WTC11 (cell line): ENCODE measurements around the gene TRIM29. TPM values are rescaled to one million over a fixed set of nuclear protein-coding genes. Genes with fewer than 3 reads are reported as not detected.
A peak's percentile ranks its signal among the peaks of the same experiment; 100 is the strongest.

ENCODE experiments used
- ATAC-seq: fragments of 200-7000 bp; cut with Tn5 transposase; 2 replicates; pipeline ENCODE4 v1.10.0; 2021; ENCODE audit warnings: mild to moderate bottlenecking, moderate library complexity
- CTCF ChIA-PET: fragments of 300-600 bp; sonication (Branson Sonifier 250); formaldehyde crosslinking; loops from one replicate; lab custom pipeline; 2021; ENCODE audit warnings: antibody characterized with exemption; lab: Charles Lee
- POLR2A ChIA-PET: fragments of 350-600 bp; sonication (Branson Sonifier 250); formaldehyde crosslinking; loops from one replicate; lab custom pipeline; 2021; ENCODE audit warnings: antibody characterized with exemption; lab: Charles Lee
- DNase-seq: peaks from one replicate; pipeline ENCODE4 v3.0.0; 2021; ENCODE audit warnings: low spot score
- H3K27ac Mint-ChIP-seq: 2 replicates; pipeline ENCODE4 v1.8.0; 2021; ENCODE audit warnings: mixed read lengths
- H3K27me3 Mint-ChIP-seq: 2 replicates; pipeline ENCODE4 v1.8.0; 2021; ENCODE audit warnings: low read depth, mild to moderate bottlenecking, moderate library complexity, mixed read lengths
- H3K36me3 Mint-ChIP-seq: 2 replicates; pipeline ENCODE4 v1.8.0; 2021; ENCODE audit warnings: mixed read lengths
- H3K4me1 Mint-ChIP-seq: 2 replicates; pipeline ENCODE4 v1.8.0; 2022; ENCODE audit warnings: mixed read lengths
- H3K4me3 Mint-ChIP-seq: 2 replicates; pipeline ENCODE4 v1.8.0; 2021; ENCODE audit warnings: mild to moderate bottlenecking, moderate library complexity, mixed read lengths
- H3K9me3 Mint-ChIP-seq: 2 replicates; pipeline ENCODE4 v1.8.0; 2021; ENCODE audit warnings: mixed read lengths
- CTCF ChIP-seq: fragments of 200-600 bp; IDR thresholded peaks from 2 replicates; pipeline ENCODE4 v1.8.0; 2022; ENCODE audit warnings: antibody characterized with exemption
- ERG ChIP-seq: fragments of 250-450 bp; sonication (Bioruptor Pico); IDR thresholded peaks from 2 replicates; pipeline ENCODE4 v1.8.0; 2021; ENCODE audit warnings: mild to moderate bottlenecking
- ETV6 ChIP-seq: sonication (generic); formaldehyde crosslinking; IDR thresholded peaks from 2 replicates; pipeline ENCODE4 v1.8.1; 2022; ENCODE audit warnings: mild to moderate bottlenecking, missing genetic modification reagents
- GABPB1 ChIP-seq: sonication (generic); formaldehyde crosslinking; IDR thresholded peaks from 2 replicates; pipeline ENCODE4 v1.8.1; 2023; ENCODE audit warnings: mild to moderate bottlenecking, missing genetic modification reagents
- HMGXB4 ChIP-seq: sonication (generic); formaldehyde crosslinking; IDR thresholded peaks from 2 replicates; pipeline ENCODE4 v1.8.1; 2023; ENCODE audit warnings: mild to moderate bottlenecking, moderate library complexity, missing genetic modification reagents
- MLX ChIP-seq: sonication (generic); formaldehyde crosslinking; IDR thresholded peaks from 2 replicates; pipeline ENCODE4 v1.8.1; 2023; ENCODE audit warnings: mild to moderate bottlenecking, missing genetic modification reagents, moderate library complexity
- NFYB ChIP-seq: sonication (generic); formaldehyde crosslinking; conservative IDR thresholded peaks from 2 replicates; pipeline ENCODE4 v1.8.0; 2022; ENCODE audit warnings: low read depth, missing genetic modification reagents
- NR1H2 ChIP-seq: sonication (generic); formaldehyde crosslinking; IDR thresholded peaks from 2 replicates; pipeline ENCODE4 v1.9.0; 2021; ENCODE audit warnings: mild to moderate bottlenecking, moderate library complexity, missing genetic modification reagents
- NR2C2 ChIP-seq: sonication (generic); formaldehyde crosslinking; IDR thresholded peaks from 2 replicates; pipeline ENCODE4 v1.8.0; 2022; ENCODE audit warnings: mild to moderate bottlenecking, missing genetic modification reagents
- TCF7 ChIP-seq: sonication (generic); formaldehyde crosslinking; IDR thresholded peaks from 2 replicates; pipeline ENCODE4 v1.8.0; 2022; ENCODE audit warnings: mild to moderate bottlenecking, low read depth, missing genetic modification reagents, moderate library complexity
- ZNF281 ChIP-seq: sonication (generic); formaldehyde crosslinking; IDR thresholded peaks from 2 replicates; pipeline ENCODE4 v1.8.0; 2023; ENCODE audit warnings: mild to moderate bottlenecking, missing genetic modification reagents
- ZNF396 ChIP-seq: fragments of 250-450 bp; sonication (Bioruptor Pico); IDR thresholded peaks from 2 replicates; pipeline ENCODE4 v1.8.0; 2021; ENCODE audit warnings: mild to moderate bottlenecking, moderate library complexity, borderline replicate concordance
- ZNF671 ChIP-seq: fragments of 250-450 bp; sonication (Bioruptor Pico); IDR thresholded peaks from 2 replicates; pipeline ENCODE4 v1.8.0; 2021; ENCODE audit warnings: mild to moderate bottlenecking
- ZSCAN18 ChIP-seq: fragments of 250-450 bp; sonication (Bioruptor Pico); IDR thresholded peaks from 2 replicates; pipeline ENCODE4 v2.1.2; 2022; ENCODE audit warnings: mild to moderate bottlenecking, moderate library complexity
- total RNA-seq: library from RNA; stranded (reverse); gene quantifications from 3 replicates; pipeline ENCODE4 v1.2.3, GENCODE V29; 2021

TRIM29 gene
- total RNA-seq, 1 experiment from 2014 or later: 0.11 TPM

- TF ChIP-seq HMGXB4 (CRISPR knock-in tag): no peak
- TF ChIP-seq, all 79 proteins: peak for 0
These were observed 29.1 kb downstream of the TRIM29 start (continued) for GRCh38 chr11:120108785-120109168.

- peak; percentile 91 for ATAC-seq
- no peaks in the 10 kb centered on the region for H3K9me3 Mint-ChIP-seq
- TF ChIP-seq TCF7 (CRISPR knock-in tag) (no peak), NFYB (CRISPR knock-in tag) (no peak), ETV6 (CRISPR knock-in tag) (peak; percentile 66; the same call in 1 of the 2 replicates), ZNF396 (CRISPR knock-in tag) (no peak), CTCF (peak; percentile 99)
- TF ChIP-seq, all 79 proteins: peak for 2
- H3K36me3 Mint-ChIP-seq: no peaks in the 10 kb centered on the region
- H3K27me3 Mint-ChIP-seq: no peaks in the 10 kb centered on the region; the same call in 1 of the 2 replicates
- POLR2A ChIA-PET: no interaction called here
- H3K27ac Mint-ChIP-seq: no peak overlapping the region
- peaks cover 23% of the 10 kb centered on the region for H3K4me1 Mint-ChIP-seq
- CTCF ChIA-PET: interaction anchor here (0.6 to 4.6 kb wide), 62 partner anchors 9 to 622 kb away, joined by 3 to 65 read pairs (median 5); partner anchors contain the start of gene NECTIN1
- DNase-seq: peak; percentile 86
- no peak overlapping the region for H3K4me3 Mint-ChIP-seq
These were observed 29.6 kb downstream of the TRIM29 start for GRCh38 chr11:120108154-120108784.

- ChIA-PET POLR2A (no interaction called here), CTCF (interaction anchor here (0.8 to 4.6 kb wide), 49 partner anchors 10 to 622 kb away, joined by 3 to 65 read pairs (median 6); partner anchors contain the start of gene NECTIN1)
- TF ChIP-seq ERG (CRISPR knock-in tag) (no peak), ZNF281 (no peak)
- Mint-ChIP-seq H3K27me3 (no peaks in the 10 kb centered on the region; the same call in 1 of the 2 replicates), H3K9me3 (no peaks in the 10 kb centered on the region), H3K36me3 (no peaks in the 10 kb centered on the region), H3K27ac (no peak overlapping the region), H3K4me1 (peaks cover 23% of the 10 kb centered on the region), H3K4me3 (no peak overlapping the region)
- no peak for DNase-seq
- no peak for ATAC-seq
These were observed 30.2 kb downstream of the TRIM29 start for GRCh38 chr11:120107692-120108091.

- no peaks in the 10 kb centered on the region; the same call in 1 of the 2 replicates for H3K27me3 Mint-ChIP-seq
- no peak for ATAC-seq
- no peak for DNase-seq
- no peak overlapping the region for H3K4me3 Mint-ChIP-seq
- H3K9me3 Mint-ChIP-seq: no peaks in the 10 kb centered on the region
- no peak overlapping the region for H3K27ac Mint-ChIP-seq
- H3K36me3 Mint-ChIP-seq: no peaks in the 10 kb centered on the region
- ChIA-PET POLR2A (no interaction called here), CTCF (interaction anchor here (0.7 to 4.6 kb wide), 15 partner anchors 8 to 504 kb away, joined by 3 to 65 read pairs (median 6); no protein-coding TSS in a partner anchor)
- H3K4me1 Mint-ChIP-seq: peaks cover 23% of the 10 kb centered on the region
- TF ChIP-seq NR1H2 (CRISPR knock-in tag): no peak
- no peak for TF ChIP-seq ZSCAN18 (CRISPR knock-in tag)
- no peak for TF ChIP-seq ZNF671 (CRISPR knock-in tag)
- TF ChIP-seq MLX: no peak
- no peak for TF ChIP-seq TCF7 (CRISPR knock-in tag)
- TF ChIP-seq ZNF281: no peak
- TF ChIP-seq GABPB1 (CRISPR knock-in tag): no peak
- TF ChIP-seq NR2C2 (CRISPR knock-in tag): no peak
These were observed 31.4 kb downstream of the TRIM29 start for GRCh38 chr11:120106354-120107150.
